Measurements from ENCODE around the gene BSND. TPM values are rescaled to one million over a fixed set of nuclear protein-coding genes. Genes with fewer than 3 reads are reported as not detected.

The BSND gene
- polyA plus RNA-seq, 1 donor (not counting 4 experiments of a cell fraction or from before 2014, with no cell fraction given), result not detected

DNA sequence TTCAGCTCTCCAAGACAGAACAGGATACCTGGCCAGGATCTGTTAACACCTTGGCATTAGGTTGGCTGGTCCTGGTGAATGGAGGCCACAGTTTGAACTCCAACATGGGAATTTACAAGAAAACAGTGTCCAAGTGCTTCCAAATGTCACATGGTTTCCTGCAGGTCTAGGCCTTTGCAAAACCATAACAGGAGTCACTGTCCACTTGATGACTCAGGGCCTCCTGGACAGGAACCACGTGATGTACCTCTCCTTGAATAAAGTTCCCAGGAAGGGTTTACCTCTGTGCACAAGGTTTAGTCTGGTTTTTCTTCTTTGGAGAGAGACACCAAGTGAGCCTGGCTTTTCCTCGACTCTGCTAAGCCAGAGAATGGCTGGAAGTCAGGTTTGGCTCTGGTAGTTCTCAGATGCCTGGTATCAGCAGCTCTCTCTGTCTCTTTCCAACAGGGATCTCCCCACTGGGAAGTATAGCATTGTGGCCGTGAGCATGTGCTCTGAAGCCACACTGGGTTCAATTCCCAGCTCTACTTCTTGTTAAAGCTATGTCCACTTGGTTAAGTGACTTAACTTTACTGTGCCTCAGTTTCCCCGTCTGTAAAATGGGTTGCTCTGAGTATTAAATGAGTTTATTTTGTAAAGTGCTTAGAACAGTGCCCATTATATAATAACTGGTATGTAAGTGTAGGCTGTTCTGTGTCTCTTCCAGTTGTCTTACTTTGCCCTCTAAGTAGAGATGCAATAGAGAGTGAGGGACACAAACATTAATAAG, 45.6 kb upstream of the BSND start:
- Histone ChIP-seq H2AFZ (ENCODE audit: control insufficient read depth, low read length) (no peak overlapping the region), H3K79me2 (ENCODE audit: control insufficient read depth, insufficient read depth, low read length) (no peaks in the 10 kb centered on the region), H3K4me3 (ENCODE audit: control insufficient read depth in 2 of 3, extremely low read depth in 1 of 3, insufficient read depth in 2 of 3, low read depth in 1 of 3, low read length in 3 of 3) (no peak overlapping the region), H3K36me3 (ENCODE audit: control insufficient read depth in 2 of 2, extremely low read depth in 1 of 2, insufficient read depth in 2 of 2, low read length in 2 of 2) (no peaks in the 10 kb centered on the region), H3K9me3 (ENCODE audit: control insufficient read depth, low read depth, low read length) (peaks cover 4% of the 10 kb centered on the region), H3K9ac (ENCODE audit: control insufficient read depth, extremely low read depth, insufficient read depth, low read length) (no peak overlapping the region), H3K4me2 (ENCODE audit: control insufficient read depth, extremely low read depth, insufficient read depth, low read depth, low read length) (no peak overlapping the region), H3K27me3 (ENCODE audit: control insufficient read depth, extremely low read depth, insufficient read depth, low read length) (no peaks in the 10 kb centered on the region), H4K20me1 (ENCODE audit: control insufficient read depth, extremely low read depth, insufficient read depth, low read length) (no peaks in the 10 kb centered on the region), H3K9me1 (ENCODE audit: control insufficient read depth, extremely low read depth, insufficient read depth, low read length) (peaks cover 2% of the 10 kb centered on the region), H3K4me1 (ENCODE audit: control insufficient read depth, extremely low read depth, insufficient read depth, low read length) (peaks cover 28% of the 10 kb centered on the region), H3K27ac (ENCODE audit: control insufficient read depth, insufficient read depth, low read length) (no peak overlapping the region)
- DNase-seq (ENCODE audit: low read depth, low spot score) (no peak), FAIRE-seq (no peak)
- TF ChIP-seq CTCF (optimal IDR thresholded peaks at IDR 0.05 in 1 of 3, IDR thresholded peaks at IDR 0.05 in 1 of 3, conservative IDR thresholded peaks at IDR 0.05 in 1 of 3; ENCODE audit: extremely low read depth in 1 of 3, insufficient read depth in 2 of 3, low read length in 3 of 3), result no peak
- TF ChIP-seq EZH2 (IDR thresholded peaks at IDR 0.05; ENCODE audit: low read length), result no peak
- dilution Hi-C loops (cut with MboI; ENCODE audit: extremely low pct_ligation_motif_present, low sequenced_read_pairs), result no loop called here

GRCh38 chr1:54953846-54954245, 44.9 kb upstream of the BSND start:
- H3K4me2 ChIP-seq (ENCODE audit: control insufficient read depth, extremely low read depth, insufficient read depth, low read depth, low read length), result no peak overlapping the region
- no peak for DNase-seq (ENCODE audit: low read depth, low spot score)
- no peaks in the 10 kb centered on the region for H3K27me3 ChIP-seq (ENCODE audit: control insufficient read depth, extremely low read depth, insufficient read depth, low read length)
- H3K4me1 ChIP-seq (ENCODE audit: control insufficient read depth, extremely low read depth, insufficient read depth, low read length), result peaks cover 28% of the 10 kb centered on the region
- dilution Hi-C loops (cut with MboI; ENCODE audit: extremely low pct_ligation_motif_present, low sequenced_read_pairs), result no loop called here
- no peak overlapping the region for H2AFZ ChIP-seq (ENCODE audit: control insufficient read depth, low read length)
- H3K4me3 ChIP-seq (ENCODE audit: control insufficient read depth in 2 of 3, extremely low read depth in 1 of 3, insufficient read depth in 2 of 3, low read depth in 1 of 3, low read length in 3 of 3), result no peak overlapping the region
- H3K36me3 ChIP-seq (ENCODE audit: control insufficient read depth in 2 of 2, extremely low read depth in 1 of 2, insufficient read depth in 2 of 2, low read length in 2 of 2), result no peaks in the 10 kb centered on the region
- TF ChIP-seq EZH2 (IDR thresholded peaks at IDR 0.05; ENCODE audit: low read length) (no peak), CTCF (optimal IDR thresholded peaks at IDR 0.05 in 1 of 3, IDR thresholded peaks at IDR 0.05 in 1 of 3, conservative IDR thresholded peaks at IDR 0.05 in 1 of 3; ENCODE audit: extremely low read depth in 1 of 3, insufficient read depth in 2 of 3, low read length in 3 of 3) (no peak)
- H4K20me1 ChIP-seq (ENCODE audit: control insufficient read depth, extremely low read depth, insufficient read depth, low read length), result no peaks in the 10 kb centered on the region
- FAIRE-seq, result no peak
- no peak overlapping the region for H3K9ac ChIP-seq (ENCODE audit: control insufficient read depth, extremely low read depth, insufficient read depth, low read length)
- H3K79me2 ChIP-seq (ENCODE audit: control insufficient read depth, insufficient read depth, low read length), result no peaks in the 10 kb centered on the region
- peaks cover 2% of the 10 kb centered on the region for H3K9me1 ChIP-seq (ENCODE audit: control insufficient read depth, extremely low read depth, insufficient read depth, low read length)
- H3K27ac ChIP-seq (ENCODE audit: control insufficient read depth, insufficient read depth, low read length), result no peak overlapping the region
- peaks cover 4% of the 10 kb centered on the region for H3K9me3 ChIP-seq (ENCODE audit: control insufficient read depth, low read depth, low read length)
